Hepatocyte (in vitro differentiated cells): ENCODE data around the gene FXYD2. TPM values are rescaled to one million over a fixed set of nuclear protein-coding genes. Genes with fewer than 3 reads are reported as not detected.

ENCODE experiments used
- DNase-seq: peaks from one replicate; pipeline ENCODE4 v3.0.0-alpha.2; 2016; ENCODE audit warnings: low spot score
- H2AFZ ChIP-seq: fragments of 200-600 bp; sonication (generic); 2 replicates; pipeline ENCODE4 v1.6.0; 2016; ENCODE audit warnings: antibody characterized with exemption, mild to moderate bottlenecking
- H3K27ac ChIP-seq: fragments of 200-600 bp; sonication (generic); 2 replicates; pipeline ENCODE4 v1.5.1; 2016; ENCODE audit warnings: mild to moderate bottlenecking
- H3K27me3 ChIP-seq: fragments of 200-600 bp; sonication (generic); 2 replicates; pipeline ENCODE4 v1.6.1; 2016
- H3K36me3 ChIP-seq: fragments of 200-600 bp; sonication (generic); replicated peaks from 2 replicates; pipeline ENCODE4 v1.5.1; 2016; ENCODE audit warnings: low read depth; ENCODE audit not compliant: insufficient read depth
- H3K4me1 ChIP-seq: fragments of 200-600 bp; sonication (generic); 2 replicates; pipeline ENCODE4 v1.5.1; 2016; ENCODE audit warnings: mild to moderate bottlenecking, moderate library complexity; ENCODE audit not compliant: insufficient read depth
- H3K4me2 ChIP-seq: fragments of 200-600 bp; sonication (generic); 2 replicates; pipeline ENCODE4 v1.6.0; 2016
- H3K4me3 ChIP-seq: fragments of 200-600 bp; sonication (generic); 2 replicates; pipeline ENCODE4 v1.5.1; 2016; ENCODE audit warnings: mild to moderate bottlenecking
- H3K79me2 ChIP-seq: fragments of 200-600 bp; sonication (generic); 2 replicates; pipeline ENCODE4 v1.6.0; 2017; ENCODE audit warnings: mild to moderate bottlenecking
- H3K9me2 ChIP-seq: fragments of 200-600 bp; sonication (generic); replicated peaks from 2 replicates; pipeline ENCODE4 v1.6.0; 2017; ENCODE audit warnings: mild to moderate bottlenecking; ENCODE audit not compliant: insufficient read depth
- H3K9me3 ChIP-seq: fragments of 200-600 bp; sonication (generic); 2 replicates; pipeline ENCODE4 v1.5.1; 2016; ENCODE audit warnings: low read depth, mild to moderate bottlenecking
- H4K20me1 ChIP-seq: fragments of 200-600 bp; sonication (generic); 2 replicates; pipeline ENCODE4 v1.6.0; 2016; ENCODE audit warnings: mild to moderate bottlenecking; ENCODE audit not compliant: insufficient read depth, poor library complexity, severe bottlenecking
- CTCF ChIP-seq: fragments of 200-600 bp; sonication (generic); IDR thresholded peaks from 2 replicates; pipeline ENCODE4 v1.5.1; 2016; ENCODE audit warnings: antibody characterized with exemption, mild to moderate bottlenecking; ENCODE audit not compliant: poor library complexity
- EZH2 ChIP-seq: fragments of 200-600 bp; sonication (generic); IDR thresholded peaks from 2 replicates; pipeline ENCODE4 v1.6.1; 2016; ENCODE audit warnings: antibody characterized with exemption, mild to moderate bottlenecking, borderline replicate concordance
- EZH2phosphoT487 ChIP-seq: fragments of 200-600 bp; sonication (generic); IDR thresholded peaks from one replicate; pipeline ENCODE4 v1.6.1; 2018; ENCODE audit warnings: antibody characterized with exemption, mild to moderate bottlenecking, low read depth, moderate library complexity; ENCODE audit not compliant: unreplicated experiment, severe bottlenecking
- WGBS: methylation state at CpG from one replicate; pipeline ENCODE4 v1.1.6; 2016; ENCODE audit warnings: low lambda C conversion rate; ENCODE audit errors: missing lambda C conversion rate; 5-methylcytosine and 5-hydroxymethylcytosine counted together
- polyA plus RNA-seq: library from polyadenylated mRNA; unstranded; fragments of >200 nt; fragmentation: Nextera tagmentation; extraction: Ambion mirVana; gene quantifications from 2 replicates; pipeline ENCODE4 v1.2.1, GENCODE V29; 2016
- total RNA-seq: library from RNA; depleted of rRNA; stranded (reverse); fragments of >200 nt; gene quantifications from 2 replicates; pipeline ENCODE4 v1.2.3, GENCODE V29; 2014

The FXYD2 gene
- total and polyA plus RNA-seq, 2 experiments from 2014 or later: 72.7 to 93.8 TPM

- H3K79me2 ChIP-seq: no peaks in the 10 kb centered on the region
- DNase-seq: no peak
- WGBS: 76% methylated on average over 18 of the region's 18 CpGs
Observed at GRCh38 chr11:117837070-117837776, 12.7 kb upstream of the FXYD2 start.

DNA sequence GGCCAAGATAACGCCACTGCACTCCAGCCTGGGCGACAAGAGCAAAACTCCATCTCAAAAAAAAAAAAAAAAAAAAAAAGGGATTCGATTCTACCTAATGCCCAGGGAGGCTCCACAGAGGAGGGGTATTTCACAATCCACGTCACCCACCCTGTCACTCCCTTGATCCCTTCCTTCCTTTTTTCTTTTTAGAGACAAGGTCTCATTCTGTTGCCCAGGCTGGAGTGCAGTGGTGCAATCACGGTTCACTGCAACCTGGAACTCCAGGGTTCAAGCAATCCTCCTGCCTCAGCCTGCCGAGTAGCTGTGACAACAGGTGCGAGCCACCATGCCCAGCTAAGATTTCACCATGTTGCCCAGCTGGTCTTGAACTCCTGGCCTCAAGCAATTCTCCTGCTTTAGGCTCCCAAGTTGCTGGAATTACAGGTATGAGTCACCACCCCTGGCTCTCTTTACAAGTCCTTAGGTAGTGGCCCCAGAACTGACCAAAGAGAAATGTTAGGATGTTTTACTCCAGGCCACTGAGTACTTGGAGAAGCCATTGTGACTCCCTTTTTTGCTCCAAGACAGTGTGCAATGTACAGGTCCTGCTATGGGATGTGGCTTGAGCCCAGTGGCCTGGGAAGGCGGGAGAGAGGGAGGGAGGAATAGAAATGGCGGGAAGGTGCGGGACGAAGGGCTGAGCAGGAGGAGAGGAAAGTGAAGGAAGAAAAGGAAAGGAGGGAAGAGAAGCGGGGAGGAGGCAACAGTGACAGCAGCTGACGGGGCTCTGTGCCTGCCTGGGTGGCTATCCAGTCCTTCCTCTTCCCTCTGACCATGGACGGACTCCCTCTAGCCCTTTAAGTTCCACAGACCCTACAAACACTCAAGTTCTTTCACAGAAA lies 11.8 kb upstream of the FXYD2 start:
- TF ChIP-seq CTCF (no peak), EZH2phosphoT487 (no peak), EZH2 (no peak)
- no peak overlapping the region for H3K4me2 ChIP-seq
- H3K27ac ChIP-seq: no peak overlapping the region
- no peaks in the 10 kb centered on the region for H3K27me3 ChIP-seq
- no peaks in the 10 kb centered on the region for H4K20me1 ChIP-seq
- 95% methylated on average over 14 of the region's 14 CpGs for WGBS
- H3K9me2 ChIP-seq: no peaks in the 10 kb centered on the region
- no peaks in the 10 kb centered on the region for H3K9me3 ChIP-seq
- no peak overlapping the region for H2AFZ ChIP-seq
- H3K4me1 ChIP-seq: peaks cover 16% of the 10 kb centered on the region
- H3K36me3 ChIP-seq: no peaks in the 10 kb centered on the region
- no peak overlapping the region for H3K4me3 ChIP-seq
- no peaks in the 10 kb centered on the region for H3K79me2 ChIP-seq
- DNase-seq: no peak

More at GRCh38 chr11:117837070-117837776, 12.7 kb upstream of the FXYD2 start:
- Histone ChIP-seq H3K9me3 (no peaks in the 10 kb centered on the region), H3K27ac (no peak overlapping the region), H3K36me3 (no peaks in the 10 kb centered on the region), H4K20me1 (no peaks in the 10 kb centered on the region), H3K4me1 (peaks cover 16% of the 10 kb centered on the region), H2AFZ (no peak overlapping the region), H3K4me3 (no peak overlapping the region), H3K27me3 (no peaks in the 10 kb centered on the region), H3K4me2 (no peak overlapping the region), H3K9me2 (no peaks in the 10 kb centered on the region)
- TF ChIP-seq EZH2phosphoT487 (no peak), CTCF (no peak), EZH2 (no peak)

DNA sequence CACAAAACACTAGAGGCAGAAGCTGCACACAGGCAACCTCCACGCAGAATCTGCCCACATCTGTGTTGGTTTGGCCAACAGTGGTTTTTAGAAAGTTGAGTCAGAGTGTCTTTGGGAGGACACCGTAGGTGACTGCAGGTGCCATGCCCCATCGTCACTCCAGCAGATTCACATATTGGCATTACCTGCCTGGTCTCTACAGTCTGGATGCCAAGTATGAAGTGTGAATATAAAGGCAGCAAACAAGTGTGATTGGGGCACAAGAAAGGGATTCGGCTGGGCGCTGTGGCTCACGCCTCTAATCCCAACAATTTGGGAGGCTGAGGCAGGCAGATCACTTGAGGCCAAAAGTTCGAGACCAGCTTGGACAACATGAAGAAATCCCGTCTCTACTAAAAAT lies 11.0 kb upstream of the FXYD2 start:
- H2AFZ ChIP-seq: no peak overlapping the region
- no peaks in the 10 kb centered on the region for H4K20me1 ChIP-seq
- no peaks in the 10 kb centered on the region for H3K36me3 ChIP-seq
- H3K9me2 ChIP-seq: no peaks in the 10 kb centered on the region
- H3K27ac ChIP-seq: no peak overlapping the region
- DNase-seq: no peak
- peaks cover 16% of the 10 kb centered on the region for H3K4me1 ChIP-seq
- no peaks in the 10 kb centered on the region for H3K9me3 ChIP-seq
- H3K27me3 ChIP-seq: no peaks in the 10 kb centered on the region
- no peak overlapping the region for H3K4me3 ChIP-seq
- 97% methylated on average over 8 of the region's 8 CpGs for WGBS
- TF ChIP-seq CTCF (no peak), EZH2phosphoT487 (no peak), EZH2 (no peak)
- no peak overlapping the region for H3K4me2 ChIP-seq
- H3K79me2 ChIP-seq: no peaks in the 10 kb centered on the region
